ENCODE results near the gene TMEM60.
A peak's percentile ranks its signal among the peaks of the same experiment; 100 is the strongest.
"Not testable (repeated sequence)": the region's sequence is repeated elsewhere in the genome, so short reads cannot be mapped to it uniquely, and the experiment has no call there.

TMEM60 gene

GRCh38 chr7:77813180-77813579 is 14.9 kb upstream of the TMEM60 start:
- H3K4me3 ChIP-seq (ENCODE audit: low read depth, low read length), result no peak overlapping the region
- no peak for DNase-seq (ENCODE audit: low read depth)

GRCh38 chr7:77812290-77812685 is 14.1 kb upstream of the TMEM60 start:
- H3K4me3 ChIP-seq (ENCODE audit: low read depth, low read length), result no peak overlapping the region
- no peak for DNase-seq (ENCODE audit: low read depth)

- DNase-seq (ENCODE audit: low read depth), result no peak
- no peak overlapping the region for H3K4me3 ChIP-seq (ENCODE audit: low read depth, low read length)
These were observed 13.5 kb upstream of the TMEM60 start for GRCh38 chr7:77811516-77812289.

GRCh38 chr7:77808517-77808916 is 10.3 kb upstream of the TMEM60 start:
- no peak for DNase-seq (ENCODE audit: low read depth)
- H3K4me3 ChIP-seq (ENCODE audit: low read depth, low read length), result no peak overlapping the region

GRCh38 chr7:77806425-77806824 is 8.2 kb upstream of the TMEM60 start:
- no peak for DNase-seq (ENCODE audit: low read depth)
- H3K4me3 ChIP-seq (ENCODE audit: low read depth, low read length), result no peak overlapping the region

- DNase-seq (ENCODE audit: low read depth), result no peak
- no peak overlapping the region for H3K4me3 ChIP-seq (ENCODE audit: low read depth, low read length)
These were observed 4.5 kb upstream of the TMEM60 start for GRCh38 chr7:77802557-77803405.

GRCh38 chr7:77800730-77801129 is 2.5 kb upstream of the TMEM60 start:
- no peak for DNase-seq (ENCODE audit: low read depth)
- no peak overlapping the region for H3K4me3 ChIP-seq (ENCODE audit: low read depth, low read length)

GRCh38 chr7:77800158-77800557 is 1.9 kb upstream of the TMEM60 start:
- no peak overlapping the region for H3K4me3 ChIP-seq (ENCODE audit: low read depth, low read length)
- DNase-seq (ENCODE audit: low read depth), result no peak

- no peak for DNase-seq (ENCODE audit: low read depth)
- H3K4me3 ChIP-seq (ENCODE audit: low read depth, low read length), result peak overlapping the region; percentile 86
These were observed 1.1 kb upstream of the TMEM60 start for GRCh38 chr7:77799078-77799964.

- peak overlapping the region; percentile 86 for H3K4me3 ChIP-seq (ENCODE audit: low read depth, low read length)
- no peak for DNase-seq (ENCODE audit: low read depth)
These were observed 370 bp downstream of the TMEM60 start for GRCh38 chr7:77797734-77798393.

GRCh38 chr7:77796960-77797359 is 1.3 kb downstream of the TMEM60 start:
- no peak for DNase-seq (ENCODE audit: low read depth)
- peak overlapping the region; percentile 86 for H3K4me3 ChIP-seq (ENCODE audit: low read depth, low read length)

- H3K4me3 ChIP-seq (ENCODE audit: low read depth, low read length), result no peak overlapping the region
- DNase-seq (ENCODE audit: low read depth), result no peak
These were observed 2.1 kb downstream of the TMEM60 start for GRCh38 chr7:77796109-77796508.

GRCh38 chr7:77794000-77794399 is 4.2 kb downstream of the TMEM60 start:
- DNase-seq (ENCODE audit: low read depth), result no peak
- no peak overlapping the region for H3K4me3 ChIP-seq (ENCODE audit: low read depth, low read length)

- no peak for DNase-seq (ENCODE audit: low read depth)
- H3K4me3 ChIP-seq (ENCODE audit: low read depth, low read length), result no peak overlapping the region
These were observed 6.3 kb downstream of the TMEM60 start for GRCh38 chr7:77791956-77792355.

GRCh38 chr7:77791336-77791735 is 6.9 kb downstream of the TMEM60 start:
- no peak overlapping the region for H3K4me3 ChIP-seq (ENCODE audit: low read depth, low read length)
- DNase-seq (ENCODE audit: low read depth), result no peak

- DNase-seq (ENCODE audit: low read depth), result no peak
- no peak overlapping the region for H3K4me3 ChIP-seq (ENCODE audit: low read depth, low read length)
These were observed 9.8 kb downstream of the TMEM60 start for GRCh38 chr7:77788327-77788902.

- H3K4me3 ChIP-seq (ENCODE audit: low read depth, low read length), result no peak overlapping the region
- DNase-seq (ENCODE audit: low read depth), result no peak
These were observed 11.5 kb downstream of the TMEM60 start for GRCh38 chr7:77786741-77787140.

GRCh38 chr7:77786018-77786417 is 12.2 kb downstream of the TMEM60 start:
- H3K4me3 ChIP-seq (ENCODE audit: low read depth, low read length), result no peak overlapping the region
- DNase-seq (ENCODE audit: low read depth), result no peak

- H3K4me3 ChIP-seq (ENCODE audit: low read depth, low read length); DNase-seq (ENCODE audit: low read depth): not testable (repeated sequence)
These were observed 13.8 kb downstream of the TMEM60 start for GRCh38 chr7:77784426-77784825.

Data from skeletal muscle cell (primary cell).